Measurements from ENCODE around the gene NRSN2. TPM values are rescaled to one million over a fixed set of nuclear protein-coding genes. Genes with fewer than 3 reads are reported as not detected.
"Not testable (repeated sequence)": the region's sequence is repeated elsewhere in the genome, so short reads cannot be mapped to it uniquely, and the experiment has no call there.

NRSN2 gene
- total and polyA plus RNA-seq, 5 experiments from 2014 or later, result 1.2 to 3.6 (median 1.7) TPM

DNA sequence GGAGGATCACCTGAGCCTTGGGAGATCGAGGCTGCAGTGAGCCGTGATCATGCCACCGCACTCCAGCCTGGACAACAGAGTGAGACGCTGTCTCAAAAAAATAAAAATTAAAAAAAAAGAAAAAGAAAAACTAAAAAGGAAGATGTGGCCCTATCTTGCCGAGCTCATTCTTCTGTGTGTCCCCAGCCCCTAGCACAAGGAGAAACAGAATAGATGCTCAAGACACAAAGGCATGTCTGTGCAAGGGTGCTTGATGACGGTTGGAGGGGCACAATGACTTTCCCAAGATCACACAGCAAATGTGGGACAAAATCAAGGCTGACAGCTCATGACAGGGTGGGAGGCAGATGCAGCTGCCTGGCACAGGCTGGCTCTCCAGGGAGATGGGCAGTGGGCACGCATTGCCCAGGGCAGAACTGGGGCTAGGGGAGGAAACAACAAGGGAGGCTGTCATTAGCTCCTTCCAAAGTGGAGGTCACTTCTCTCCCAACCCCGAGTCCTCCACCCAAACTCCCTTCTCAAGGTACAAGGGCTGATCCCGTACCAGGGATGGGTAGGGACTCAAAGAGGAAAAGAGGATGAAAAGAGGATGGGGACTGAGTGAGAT is 775 bp upstream of the NRSN2 start:
- DNase-seq, result no peak
- no peak for ATAC-seq
- H3K4me1 Mint-ChIP-seq, result peaks cover 10 to 18% (median 12%) of the 10 kb centered on the region in 4 donors
- peak overlapping the region; percentile 67 to 92 (median 86) for H3K4me3 Mint-ChIP-seq
- H3K9me3 Mint-ChIP-seq, result no peaks in the 10 kb centered on the region
- POLR2A ChIA-PET, result interaction anchor here (0.8 kb wide), 1 partner anchor 47 kb away, joined by 3 read pairs; no protein-coding TSS in a partner anchor
- H3K27me3 Mint-ChIP-seq, result no peaks in the 10 kb centered on the region
- peak overlapping the region in 8 of 10 donors; percentile 52 to 87 (median 70) for H3K27ac Mint-ChIP-seq
- H3K36me3 Mint-ChIP-seq, result no peaks in the 10 kb centered on the region

DNA sequence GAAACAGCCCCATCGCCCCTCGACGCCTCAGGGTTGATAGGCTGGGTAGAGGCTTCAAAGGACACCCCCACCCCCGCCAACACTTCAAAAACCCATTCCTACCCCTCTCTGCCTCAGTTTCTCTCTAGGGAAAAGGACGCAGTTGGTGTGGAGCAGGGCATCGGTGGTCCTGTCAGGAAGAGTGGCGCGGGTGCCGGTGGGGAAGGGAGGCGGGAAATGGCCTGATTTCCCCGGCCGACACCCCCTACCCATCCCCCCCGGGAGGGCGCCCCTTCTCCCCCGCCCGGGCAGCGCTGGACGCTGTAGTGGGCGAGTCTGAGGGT is 367 bp downstream of the NRSN2 start:
- Mint-ChIP-seq H3K4me1 (peaks cover 10 to 18% (median 14%) of the 10 kb centered on the region in 4 donors), H3K27me3 (no peaks in the 10 kb centered on the region), H3K4me3 (peak overlapping the region; percentile 86 to 96 (median 92)), H3K36me3 (no peaks in the 10 kb centered on the region), H3K27ac (peak overlapping the region in 3 of 10 donors; percentile 12 to 78 (median 59)), H3K9me3 (no peaks in the 10 kb centered on the region)
- ATAC-seq (peak in 1 of 2 donors; percentile 23), DNase-seq (no peak)
- POLR2A ChIA-PET, result no interaction called here

DNA sequence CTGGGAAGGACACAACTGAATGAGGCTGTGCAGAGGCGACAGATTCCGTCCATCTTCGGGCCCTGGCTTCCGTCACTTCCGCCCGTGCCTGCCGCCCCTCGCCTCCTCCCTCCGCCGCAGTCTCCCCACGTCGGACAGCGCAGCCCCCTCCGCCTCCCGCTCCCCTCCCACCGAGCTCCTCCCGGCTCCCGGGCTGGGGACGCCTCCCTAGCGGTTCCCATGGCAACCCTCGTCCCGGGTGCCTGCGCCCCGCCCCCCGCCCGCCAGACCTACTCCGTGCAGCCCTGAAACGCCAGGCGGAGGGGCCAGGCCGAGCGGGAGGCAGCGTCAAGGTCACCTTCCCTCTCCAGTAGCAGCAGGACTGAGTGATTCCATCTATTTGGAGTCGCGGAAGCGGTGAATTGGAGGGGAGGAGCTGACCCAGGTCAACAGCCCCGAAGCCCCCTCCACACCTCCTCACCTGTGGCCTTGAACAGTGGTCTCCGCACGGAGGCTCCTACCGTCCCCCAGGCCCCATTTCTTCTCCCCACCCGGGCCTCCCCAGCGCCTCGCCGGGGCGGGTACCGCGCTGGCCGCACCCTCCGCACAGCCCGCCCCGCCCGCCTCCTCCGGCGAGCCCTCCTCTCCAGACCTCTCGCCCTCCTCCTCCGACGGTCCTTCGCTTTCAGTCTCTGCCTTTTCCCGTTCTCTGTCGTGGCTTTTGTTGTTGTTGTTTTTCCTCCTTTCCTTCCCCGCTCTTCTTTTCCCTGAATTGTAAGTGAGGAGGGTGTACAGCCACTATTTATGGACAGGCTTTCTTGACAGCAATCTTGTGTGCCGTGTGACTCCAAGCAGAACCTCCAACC is 951 bp downstream of the NRSN2 start:
- no peaks in the 10 kb centered on the region for H3K27me3 Mint-ChIP-seq
- H3K36me3 Mint-ChIP-seq, result no peaks in the 10 kb centered on the region
- DNase-seq, result peak; percentile 21 to 77 (median 47)
- ATAC-seq, result peak; percentile 72 to 84
- peak overlapping the region; percentile 86 to 96 (median 92) for H3K4me3 Mint-ChIP-seq
- peak overlapping the region; percentile 0 to 81 (median 70) for H3K27ac Mint-ChIP-seq
- peaks cover 10 to 18% (median 14%) of the 10 kb centered on the region in 4 donors for H3K4me1 Mint-ChIP-seq
- H3K9me3 Mint-ChIP-seq, result no peaks in the 10 kb centered on the region
- POLR2A ChIA-PET, result interaction anchor here (0.6 kb wide), 1 partner anchor 18 kb away, joined by 6 read pairs; no protein-coding TSS in a partner anchor

GRCh38 chr20:348972-349841 is 2.3 kb downstream of the NRSN2 start:
- Mint-ChIP-seq H3K4me1 (peaks cover 10 to 18% (median 14%) of the 10 kb centered on the region in 4 donors), H3K36me3 (no peaks in the 10 kb centered on the region), H3K4me3 (peak overlapping the region in 5 of 10 donors; percentile 14 to 94 (median 88)), H3K9me3 (no peaks in the 10 kb centered on the region), H3K27me3 (no peaks in the 10 kb centered on the region), H3K27ac (peak overlapping the region in 2 of 10 donors; percentile 21 to 24)
- no peak for ATAC-seq
- POLR2A ChIA-PET, result interaction anchor here (0.6 kb wide), 1 partner anchor 204 kb away, joined by 3 read pairs; no protein-coding TSS in a partner anchor
- no peak for DNase-seq

DNA sequence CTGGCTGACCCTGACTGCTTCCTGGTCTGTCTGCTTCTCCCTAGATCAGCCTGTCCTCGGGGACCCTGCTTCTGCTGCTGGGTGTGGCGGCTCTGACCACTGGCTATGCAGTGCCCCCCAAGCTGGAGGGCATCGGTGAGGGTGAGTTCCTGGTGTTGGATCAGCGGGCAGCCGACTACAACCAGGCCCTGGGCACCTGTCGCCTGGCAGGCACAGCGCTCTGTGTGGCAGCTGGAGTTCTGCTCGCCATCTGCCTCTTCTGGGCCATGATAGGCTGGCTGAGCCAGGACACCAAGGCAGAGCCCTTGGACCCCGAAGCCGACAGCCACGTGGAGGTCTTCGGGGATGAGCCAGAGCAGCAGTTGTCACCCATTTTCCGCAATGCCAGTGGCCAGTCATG is 6.3 kb downstream of the NRSN2 start:
- no peak overlapping the region for H3K4me3 Mint-ChIP-seq
- no peak for DNase-seq
- ATAC-seq, result no peak
- no peaks in the 10 kb centered on the region for H3K27me3 Mint-ChIP-seq
- H3K27ac Mint-ChIP-seq, result no peak overlapping the region
- peaks cover 4 to 13% (median 9%) of the 10 kb centered on the region in 4 donors for H3K4me1 Mint-ChIP-seq
- H3K36me3 Mint-ChIP-seq, result no peaks in the 10 kb centered on the region
- POLR2A ChIA-PET, result interaction anchor here (0.6 kb wide), 1 partner anchor 9 kb away, joined by 3 read pairs; no protein-coding TSS in a partner anchor
- no peaks in the 10 kb centered on the region for H3K9me3 Mint-ChIP-seq

DNA sequence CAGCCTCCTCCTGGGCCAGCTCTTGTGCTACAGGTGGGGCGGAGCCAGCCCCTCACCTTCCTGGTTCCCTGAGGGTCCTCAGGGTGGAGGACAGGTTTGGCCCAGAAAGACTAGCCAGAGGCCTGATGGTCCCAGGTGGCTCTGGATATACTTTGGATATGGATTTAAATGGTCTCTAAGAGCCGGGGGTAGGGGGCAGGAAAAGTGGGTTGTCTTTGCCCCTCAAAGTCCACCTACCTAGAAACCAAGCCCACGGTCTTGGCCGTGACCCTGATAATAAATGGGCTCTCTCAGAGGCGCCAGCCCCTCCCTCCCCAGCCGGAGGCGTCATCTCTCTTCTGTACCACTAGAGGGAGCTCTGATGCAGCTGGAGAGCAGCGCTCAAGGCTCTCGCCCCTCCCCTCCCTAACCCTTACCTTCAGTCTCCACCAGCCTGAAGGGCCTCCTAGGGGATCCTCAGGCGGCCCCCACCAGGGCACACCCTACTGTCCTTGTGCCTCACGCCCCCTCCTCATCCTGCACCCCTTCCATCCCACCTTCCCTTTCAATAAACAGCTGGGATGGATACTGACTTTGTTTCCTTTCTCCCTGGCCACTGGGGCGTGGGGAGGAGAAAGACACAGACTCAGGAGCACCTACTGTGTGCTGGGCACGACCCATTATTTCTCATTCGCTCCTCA is 7.5 kb downstream of the NRSN2 start:
- Mint-ChIP-seq H3K27ac (no peak overlapping the region), H3K4me1 (peaks cover 0 to 6% (median 5%) of the 10 kb centered on the region in 4 donors), H3K36me3 (no peaks in the 10 kb centered on the region), H3K27me3 (peaks cover 0 to 2% (median 0%) of the 10 kb centered on the region in 5 donors), H3K9me3 (no peaks in the 10 kb centered on the region), H3K4me3 (no peak overlapping the region)
- POLR2A ChIA-PET, result interaction anchor here (0.7 to 1.5 kb wide), 4 partner anchors 30 to 124 kb away, joined by 3 to 6 read pairs (median 4); no protein-coding TSS in a partner anchor
- ATAC-seq (peak; percentile 99 to 100), DNase-seq (peak; percentile 56 to 87 (median 80))

DNA sequence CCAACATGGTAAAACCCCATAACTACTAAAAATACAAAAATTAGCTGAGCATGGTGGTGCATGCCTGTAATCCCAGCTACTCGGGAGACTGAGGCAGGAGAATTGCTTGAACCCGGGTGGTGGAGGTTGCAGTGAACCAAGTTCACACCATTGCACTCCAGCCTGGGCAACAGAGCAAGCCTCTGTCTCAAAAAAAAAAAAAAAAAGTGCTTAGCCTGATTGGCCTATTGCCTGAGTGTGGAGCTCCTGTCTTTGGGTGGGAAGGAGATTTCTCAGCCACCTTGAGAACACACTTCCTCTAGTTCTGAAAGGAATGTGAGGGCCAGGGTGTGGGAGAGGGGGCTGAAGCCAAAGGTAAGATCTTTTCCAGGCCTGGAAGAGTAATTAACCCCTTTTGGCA is 9.2 kb downstream of the NRSN2 start:
- H3K9me3 Mint-ChIP-seq, H3K36me3 Mint-ChIP-seq, H3K4me3 Mint-ChIP-seq, H3K4me1 Mint-ChIP-seq, ATAC-seq, H3K27ac Mint-ChIP-seq, DNase-seq, H3K27me3 Mint-ChIP-seq, POLR2A ChIA-PET: not testable (repeated sequence)

GRCh38 chr20:356745-357144 is 9.8 kb downstream of the NRSN2 start:
- H3K27ac Mint-ChIP-seq, result peak overlapping the region in 2 of 10 donors; percentile 58 to 63
- no peaks in the 10 kb centered on the region for H3K36me3 Mint-ChIP-seq
- POLR2A ChIA-PET, result no interaction called here
- ATAC-seq (no peak), DNase-seq (no peak)
- no peak overlapping the region for H3K4me3 Mint-ChIP-seq
- peaks cover 3 to 7% (median 5%) of the 10 kb centered on the region in 4 donors for H3K4me1 Mint-ChIP-seq
- peaks cover 0 to 2% (median 0%) of the 10 kb centered on the region in 5 donors for H3K27me3 Mint-ChIP-seq
- no peaks in the 10 kb centered on the region for H3K9me3 Mint-ChIP-seq

- POLR2A ChIA-PET, result interaction anchor here (0.6 kb wide), 2 partner anchors 47 to 140 kb away, joined by 3 to 4 read pairs; no protein-coding TSS in a partner anchor
- Mint-ChIP-seq H3K4me1 (peaks cover 4 to 13% (median 11%) of the 10 kb centered on the region in 4 donors), H3K4me3 (no peak overlapping the region), H3K27me3 (peaks cover 0 to 2% (median 0%) of the 10 kb centered on the region in 5 donors), H3K36me3 (no peaks in the 10 kb centered on the region), H3K27ac (peak overlapping the region in 1 of 10 donors; percentile 71), H3K9me3 (no peaks in the 10 kb centered on the region)
- ATAC-seq, result no peak
- DNase-seq, result no peak
Observed at GRCh38 chr20:358891-359555, 12.1 kb downstream of the NRSN2 start.

- POLR2A ChIA-PET, result interaction anchor here (0.7 kb wide), 1 partner anchor 182 kb away, joined by 3 read pairs; the partner anchor contains the start of gene CSNK2A1
- peaks cover 14 to 25% (median 22%) of the 10 kb centered on the region in 4 donors for H3K4me1 Mint-ChIP-seq
- no peaks in the 10 kb centered on the region for H3K9me3 Mint-ChIP-seq
- peaks cover 0 to 2% (median 0%) of the 10 kb centered on the region in 5 donors for H3K27me3 Mint-ChIP-seq
- H3K27ac Mint-ChIP-seq, result no peak overlapping the region
- no peak for ATAC-seq
- DNase-seq, result no peak
- H3K36me3 Mint-ChIP-seq, result no peaks in the 10 kb centered on the region
- H3K4me3 Mint-ChIP-seq, result no peak overlapping the region
Observed at GRCh38 chr20:361561-361960, 14.7 kb downstream of the NRSN2 start.

Measured in naive thymus-derived CD8-positive, alpha-beta T cell (primary cell).